WTC11 (cell line): ENCODE data around the gene NBAS. TPM values are rescaled to one million over a fixed set of nuclear protein-coding genes. Genes with fewer than 3 reads are reported as not detected.
A peak's percentile ranks its signal among the peaks of the same experiment; 100 is the strongest.

Experiments used
- ATAC-seq: fragments of 200-7000 bp; cut with Tn5 transposase; 2 replicates; pipeline ENCODE4 v1.10.0; 2021; ENCODE audit warnings: mild to moderate bottlenecking, moderate library complexity
- CTCF ChIA-PET: fragments of 300-600 bp; sonication (Branson Sonifier 250); formaldehyde crosslinking; loops from one replicate; lab custom pipeline; 2021; ENCODE audit warnings: antibody characterized with exemption; lab: Charles Lee
- POLR2A ChIA-PET: fragments of 350-600 bp; sonication (Branson Sonifier 250); formaldehyde crosslinking; loops from one replicate; lab custom pipeline; 2021; ENCODE audit warnings: antibody characterized with exemption; lab: Charles Lee
- DNase-seq: peaks from one replicate; pipeline ENCODE4 v3.0.0; 2021; ENCODE audit warnings: low spot score
- H3K27ac Mint-ChIP-seq: 2 replicates; pipeline ENCODE4 v1.8.0; 2021; ENCODE audit warnings: mixed read lengths
- H3K27me3 Mint-ChIP-seq: 2 replicates; pipeline ENCODE4 v1.8.0; 2021; ENCODE audit warnings: low read depth, mild to moderate bottlenecking, moderate library complexity, mixed read lengths
- H3K36me3 Mint-ChIP-seq: 2 replicates; pipeline ENCODE4 v1.8.0; 2021; ENCODE audit warnings: mixed read lengths
- H3K4me1 Mint-ChIP-seq: 2 replicates; pipeline ENCODE4 v1.8.0; 2022; ENCODE audit warnings: mixed read lengths
- H3K4me3 Mint-ChIP-seq: 2 replicates; pipeline ENCODE4 v1.8.0; 2021; ENCODE audit warnings: mild to moderate bottlenecking, moderate library complexity, mixed read lengths
- H3K9me3 Mint-ChIP-seq: 2 replicates; pipeline ENCODE4 v1.8.0; 2021; ENCODE audit warnings: mixed read lengths
- FOXJ3 ChIP-seq: sonication (generic); formaldehyde crosslinking; IDR thresholded peaks from 2 replicates; pipeline ENCODE4 v1.9.0; 2021; ENCODE audit warnings: missing genetic modification reagents, mild to moderate bottlenecking, borderline replicate concordance
- FOXK1 ChIP-seq: sonication (generic); formaldehyde crosslinking; IDR thresholded peaks from 2 replicates; pipeline ENCODE4 v1.8.0; 2022; ENCODE audit warnings: mild to moderate bottlenecking, moderate library complexity, missing genetic modification reagents
- GABPB1 ChIP-seq: sonication (generic); formaldehyde crosslinking; IDR thresholded peaks from 2 replicates; pipeline ENCODE4 v1.8.1; 2023; ENCODE audit warnings: mild to moderate bottlenecking, missing genetic modification reagents
- NFATC4 ChIP-seq: fragments of 250-450 bp; sonication (Bioruptor Pico); IDR thresholded peaks from 2 replicates; pipeline ENCODE4 v1.9.0; 2021; ENCODE audit warnings: mild to moderate bottlenecking
- NR1H2 ChIP-seq: sonication (generic); formaldehyde crosslinking; IDR thresholded peaks from 2 replicates; pipeline ENCODE4 v1.9.0; 2021; ENCODE audit warnings: mild to moderate bottlenecking, moderate library complexity, missing genetic modification reagents
- NR3C1 ChIP-seq: sonication (generic); formaldehyde crosslinking; conservative IDR thresholded peaks from 2 replicates; pipeline ENCODE4 v1.8.1; 2023; ENCODE audit warnings: low read depth, mild to moderate bottlenecking, missing genetic modification reagents
- PRRX2 ChIP-seq: fragments of 250-450 bp; sonication (Bioruptor Pico); IDR thresholded peaks from 2 replicates; pipeline ENCODE4 v1.8.0; 2021; ENCODE audit warnings: mild to moderate bottlenecking
- SOX15 ChIP-seq: fragments of 250-450 bp; sonication (Bioruptor Pico); IDR thresholded peaks from 2 replicates; pipeline ENCODE4 v1.9.0; 2021; ENCODE audit warnings: mild to moderate bottlenecking
- ZBTB21 ChIP-seq: sonication (generic); formaldehyde crosslinking; IDR thresholded peaks from 2 replicates; pipeline ENCODE4 v1.8.1; 2023; ENCODE audit warnings: mild to moderate bottlenecking, missing genetic modification reagents, borderline replicate concordance
- ZNF219 ChIP-seq: sonication (generic); formaldehyde crosslinking; IDR thresholded peaks from 2 replicates; pipeline ENCODE4 v1.8.0; 2023; ENCODE audit warnings: missing genetic modification reagents, mild to moderate bottlenecking, borderline replicate concordance
- ZNF317 ChIP-seq: sonication (generic); formaldehyde crosslinking; IDR thresholded peaks from 2 replicates; pipeline ENCODE4 v1.8.1; 2023; ENCODE audit warnings: low read depth, mild to moderate bottlenecking, moderate library complexity, missing genetic modification reagents, borderline replicate concordance
- total RNA-seq: library from RNA; stranded (reverse); gene quantifications from 3 replicates; pipeline ENCODE4 v1.2.3, GENCODE V29; 2021
- TF ChIP-seq, protein P1 (sequence below): sonication (generic); formaldehyde crosslinking; IDR thresholded peaks from 2 replicates; pipeline ENCODE4 v1.8.1; 2022; ENCODE audit warnings: missing genetic modification reagents, borderline replicate concordance
- TF ChIP-seq, protein P2 (sequence below): sonication (generic); formaldehyde crosslinking; IDR thresholded peaks from 2 replicates; pipeline ENCODE4 v1.8.1; 2022; ENCODE audit warnings: low read depth, mild to moderate bottlenecking, moderate library complexity, missing genetic modification reagents, borderline replicate concordance
- TF ChIP-seq, protein P3 (sequence below): sonication (generic); formaldehyde crosslinking; IDR thresholded peaks from 2 replicates; pipeline ENCODE4 v1.8.0; 2023; ENCODE audit warnings: missing genetic modification reagents, mild to moderate bottlenecking, borderline replicate concordance
- TF ChIP-seq, protein P4 (sequence below): sonication (generic); formaldehyde crosslinking; IDR thresholded peaks from 2 replicates; pipeline ENCODE4 v1.8.0; 2022; ENCODE audit warnings: mild to moderate bottlenecking, missing genetic modification reagents
- TF ChIP-seq, protein P5 (sequence below): sonication (generic); formaldehyde crosslinking; IDR thresholded peaks from 2 replicates; pipeline ENCODE4 v1.8.0; 2022; ENCODE audit warnings: mild to moderate bottlenecking, missing genetic modification reagents
- TF ChIP-seq, protein P6 (sequence below): fragments of 250-450 bp; sonication (Bioruptor Pico); conservative IDR thresholded peaks from 2 replicates; pipeline ENCODE4 v1.9.0; 2021; ENCODE audit warnings: mild to moderate bottlenecking
- TF ChIP-seq, protein P7 (sequence below): sonication (generic); formaldehyde crosslinking; IDR thresholded peaks from 2 replicates; pipeline ENCODE4 v1.8.1; 2023; ENCODE audit warnings: mild to moderate bottlenecking, missing genetic modification reagents

The NBAS gene
- total RNA-seq, 1 experiment from 2014 or later: 32.3 TPM

DNA sequence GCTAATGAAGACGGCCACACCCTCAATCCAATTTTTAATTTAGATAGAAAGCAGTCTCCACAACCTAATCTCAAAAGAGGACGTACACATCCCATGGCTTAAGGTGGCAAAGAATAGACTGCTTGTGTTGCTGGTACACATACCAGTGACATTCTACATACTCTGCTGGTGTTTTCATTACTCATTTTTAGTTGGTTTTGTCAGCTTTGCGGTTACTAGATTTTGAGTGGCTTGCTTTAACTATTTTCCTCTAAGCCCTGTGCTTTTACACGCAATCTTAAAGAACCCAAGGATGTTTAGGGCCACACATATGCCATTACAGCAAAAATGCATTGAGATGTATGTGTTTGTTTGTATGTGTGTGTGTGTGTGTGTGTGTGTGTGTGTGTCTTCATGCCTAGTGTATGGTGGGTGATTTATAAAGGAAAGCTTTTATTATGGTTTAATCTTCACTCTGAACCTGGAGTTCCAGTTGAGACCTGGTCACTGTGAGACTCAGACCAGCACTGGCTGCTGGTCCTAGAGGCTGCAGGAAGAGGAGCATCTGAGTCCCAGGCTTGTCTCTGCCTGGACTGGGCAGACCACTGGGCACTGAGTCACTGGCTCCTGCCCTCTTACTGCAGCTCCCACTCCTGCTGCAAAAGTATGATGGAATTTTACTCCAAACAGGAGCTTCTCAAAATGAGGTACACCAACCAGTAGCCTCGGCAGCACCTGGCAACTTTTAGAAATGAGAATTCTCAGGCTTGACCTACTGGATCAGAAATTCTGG lies 415.9 kb downstream of the NBAS start (continued):
- TF ChIP-seq NFATC4 (CRISPR knock-in tag) (no peak), ZNF219 (CRISPR knock-in tag) (no peak), PRRX2 (no peak), ZBTB21 (CRISPR knock-in tag) (no peak), FOXK1 (no peak)
- TF ChIP-seq, protein P1, sequence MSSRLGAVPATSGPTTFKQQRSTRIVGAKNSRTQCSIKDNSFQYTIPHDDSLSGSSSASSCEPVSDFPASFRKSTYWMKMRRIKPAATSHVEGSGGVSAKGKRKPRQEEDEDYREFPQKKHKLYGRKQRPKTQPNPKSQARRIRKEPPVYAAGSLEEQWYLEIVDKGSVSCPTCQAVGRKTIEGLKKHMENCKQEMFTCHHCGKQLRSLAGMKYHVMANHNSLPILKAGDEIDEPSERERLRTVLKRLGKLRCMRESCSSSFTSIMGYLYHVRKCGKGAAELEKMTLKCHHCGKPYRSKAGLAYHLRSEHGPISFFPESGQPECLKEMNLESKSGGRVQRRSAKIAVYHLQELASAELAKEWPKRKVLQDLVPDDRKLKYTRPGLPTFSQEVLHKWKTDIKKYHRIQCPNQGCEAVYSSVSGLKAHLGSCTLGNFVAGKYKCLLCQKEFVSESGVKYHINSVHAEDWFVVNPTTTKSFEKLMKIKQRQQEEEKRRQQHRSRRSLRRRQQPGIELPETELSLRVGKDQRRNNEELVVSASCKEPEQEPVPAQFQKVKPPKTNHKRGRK (CRISPR knock-in tag): no peak
- TF ChIP-seq, protein P2, sequence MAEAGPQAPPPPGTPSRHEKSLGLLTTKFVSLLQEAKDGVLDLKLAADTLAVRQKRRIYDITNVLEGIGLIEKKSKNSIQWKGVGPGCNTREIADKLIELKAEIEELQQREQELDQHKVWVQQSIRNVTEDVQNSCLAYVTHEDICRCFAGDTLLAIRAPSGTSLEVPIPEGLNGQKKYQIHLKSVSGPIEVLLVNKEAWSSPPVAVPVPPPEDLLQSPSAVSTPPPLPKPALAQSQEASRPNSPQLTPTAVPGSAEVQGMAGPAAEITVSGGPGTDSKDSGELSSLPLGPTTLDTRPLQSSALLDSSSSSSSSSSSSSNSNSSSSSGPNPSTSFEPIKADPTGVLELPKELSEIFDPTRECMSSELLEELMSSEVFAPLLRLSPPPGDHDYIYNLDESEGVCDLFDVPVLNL: no peak
- TF ChIP-seq, protein P3, sequence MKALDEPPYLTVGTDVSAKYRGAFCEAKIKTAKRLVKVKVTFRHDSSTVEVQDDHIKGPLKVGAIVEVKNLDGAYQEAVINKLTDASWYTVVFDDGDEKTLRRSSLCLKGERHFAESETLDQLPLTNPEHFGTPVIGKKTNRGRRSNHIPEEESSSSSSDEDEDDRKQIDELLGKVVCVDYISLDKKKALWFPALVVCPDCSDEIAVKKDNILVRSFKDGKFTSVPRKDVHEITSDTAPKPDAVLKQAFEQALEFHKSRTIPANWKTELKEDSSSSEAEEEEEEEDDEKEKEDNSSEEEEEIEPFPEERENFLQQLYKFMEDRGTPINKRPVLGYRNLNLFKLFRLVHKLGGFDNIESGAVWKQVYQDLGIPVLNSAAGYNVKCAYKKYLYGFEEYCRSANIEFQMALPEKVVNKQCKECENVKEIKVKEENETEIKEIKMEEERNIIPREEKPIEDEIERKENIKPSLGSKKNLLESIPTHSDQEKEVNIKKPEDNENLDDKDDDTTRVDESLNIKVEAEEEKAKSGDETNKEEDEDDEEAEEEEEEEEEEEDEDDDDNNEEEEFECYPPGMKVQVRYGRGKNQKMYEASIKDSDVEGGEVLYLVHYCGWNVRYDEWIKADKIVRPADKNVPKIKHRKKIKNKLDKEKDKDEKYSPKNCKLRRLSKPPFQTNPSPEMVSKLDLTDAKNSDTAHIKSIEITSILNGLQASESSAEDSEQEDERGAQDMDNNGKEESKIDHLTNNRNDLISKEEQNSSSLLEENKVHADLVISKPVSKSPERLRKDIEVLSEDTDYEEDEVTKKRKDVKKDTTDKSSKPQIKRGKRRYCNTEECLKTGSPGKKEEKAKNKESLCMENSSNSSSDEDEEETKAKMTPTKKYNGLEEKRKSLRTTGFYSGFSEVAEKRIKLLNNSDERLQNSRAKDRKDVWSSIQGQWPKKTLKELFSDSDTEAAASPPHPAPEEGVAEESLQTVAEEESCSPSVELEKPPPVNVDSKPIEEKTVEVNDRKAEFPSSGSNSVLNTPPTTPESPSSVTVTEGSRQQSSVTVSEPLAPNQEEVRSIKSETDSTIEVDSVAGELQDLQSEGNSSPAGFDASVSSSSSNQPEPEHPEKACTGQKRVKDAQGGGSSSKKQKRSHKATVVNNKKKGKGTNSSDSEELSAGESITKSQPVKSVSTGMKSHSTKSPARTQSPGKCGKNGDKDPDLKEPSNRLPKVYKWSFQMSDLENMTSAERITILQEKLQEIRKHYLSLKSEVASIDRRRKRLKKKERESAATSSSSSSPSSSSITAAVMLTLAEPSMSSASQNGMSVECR (CRISPR knock-in tag): no peak

DNA sequence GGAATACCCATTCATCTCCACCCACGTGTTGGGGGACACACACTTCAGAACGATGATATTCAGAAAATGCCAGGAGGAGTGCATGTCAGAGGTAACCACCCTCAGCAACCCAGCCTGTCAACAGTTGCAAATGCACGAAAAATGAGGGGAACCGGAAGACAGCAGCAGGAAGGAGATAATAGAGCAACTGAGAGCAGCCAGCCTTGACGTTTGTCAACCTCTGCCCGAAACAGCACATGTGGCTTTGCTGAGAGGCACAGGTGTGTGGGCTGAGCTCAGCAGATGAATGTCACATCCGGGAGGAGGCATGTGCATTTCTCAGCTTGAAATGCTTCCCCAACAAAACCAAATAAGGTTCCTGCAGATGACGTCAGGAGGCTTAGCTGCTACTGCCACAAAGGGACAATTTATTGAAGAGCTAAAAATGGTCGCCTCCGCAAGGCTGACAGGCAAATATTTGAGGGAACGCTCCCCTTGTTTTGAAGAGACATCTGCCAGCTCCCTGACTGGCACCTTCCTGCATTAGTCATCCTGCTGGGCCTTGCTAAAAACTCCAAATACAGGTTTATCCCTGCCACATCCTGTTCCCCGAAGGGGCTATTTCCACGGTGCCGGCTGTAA lies 419.0 kb downstream of the NBAS start:
- CTCF ChIA-PET: interaction anchor here (0.9 kb wide), 1 partner anchor 84 kb away, joined by 3 read pairs; no protein-coding TSS in a partner anchor
- ATAC-seq: peak; percentile 34; the same call in 1 of the 2 replicates
- POLR2A ChIA-PET: no interaction called here
- TF ChIP-seq ZNF317 (CRISPR knock-in tag): no peak
- TF ChIP-seq, protein P4, sequence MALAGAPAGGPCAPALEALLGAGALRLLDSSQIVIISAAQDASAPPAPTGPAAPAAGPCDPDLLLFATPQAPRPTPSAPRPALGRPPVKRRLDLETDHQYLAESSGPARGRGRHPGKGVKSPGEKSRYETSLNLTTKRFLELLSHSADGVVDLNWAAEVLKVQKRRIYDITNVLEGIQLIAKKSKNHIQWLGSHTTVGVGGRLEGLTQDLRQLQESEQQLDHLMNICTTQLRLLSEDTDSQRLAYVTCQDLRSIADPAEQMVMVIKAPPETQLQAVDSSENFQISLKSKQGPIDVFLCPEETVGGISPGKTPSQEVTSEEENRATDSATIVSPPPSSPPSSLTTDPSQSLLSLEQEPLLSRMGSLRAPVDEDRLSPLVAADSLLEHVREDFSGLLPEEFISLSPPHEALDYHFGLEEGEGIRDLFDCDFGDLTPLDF: no peak
- TF ChIP-seq, protein P5, sequence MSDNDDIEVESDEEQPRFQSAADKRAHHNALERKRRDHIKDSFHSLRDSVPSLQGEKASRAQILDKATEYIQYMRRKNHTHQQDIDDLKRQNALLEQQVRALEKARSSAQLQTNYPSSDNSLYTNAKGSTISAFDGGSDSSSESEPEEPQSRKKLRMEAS: 0 out of 2 replicates have a peak, but pooled peaks have one; percentile 23
- TF ChIP-seq SOX15 (CRISPR knock-in tag): no peak
- TF ChIP-seq, protein P6, sequence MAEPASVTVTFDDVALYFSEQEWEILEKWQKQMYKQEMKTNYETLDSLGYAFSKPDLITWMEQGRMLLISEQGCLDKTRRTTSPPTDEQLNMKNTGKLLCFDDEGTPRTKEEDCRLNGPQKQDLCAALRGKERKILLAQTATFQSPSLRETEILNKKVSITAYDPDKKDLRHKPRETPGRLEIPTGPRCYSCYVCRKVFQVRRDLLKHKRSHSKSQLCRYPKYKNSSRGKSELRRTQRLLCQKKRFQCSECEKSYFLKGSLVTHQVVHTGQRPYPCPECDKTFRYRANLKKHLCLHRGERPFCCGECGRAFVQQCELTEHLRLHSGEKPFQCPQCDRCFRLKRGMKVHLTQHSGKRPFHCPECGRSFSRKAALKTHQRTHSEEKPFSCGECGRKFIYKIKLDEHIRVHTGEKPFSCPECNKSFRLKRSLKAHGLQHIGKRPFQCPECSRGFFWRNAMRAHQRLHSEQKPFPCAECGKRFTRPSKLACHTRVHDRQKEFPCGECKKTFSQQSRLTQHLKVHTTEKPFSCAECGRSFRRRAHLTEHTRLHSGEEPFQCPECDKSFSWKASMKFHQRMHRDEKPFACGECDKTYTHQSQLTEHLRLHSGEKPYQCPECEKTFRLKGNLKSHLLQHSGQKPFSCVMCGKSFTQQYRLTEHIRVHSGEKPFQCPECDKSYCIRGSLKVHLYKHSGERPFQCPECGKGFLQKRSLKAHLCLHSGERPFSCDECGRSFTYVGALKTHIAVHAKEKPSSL: no peak
- no peak for TF ChIP-seq GABPB1 (CRISPR knock-in tag)
- no peak for TF ChIP-seq NR3C1
- TF ChIP-seq ZBTB21 (CRISPR knock-in tag): no peak
- TF ChIP-seq, protein P7, sequence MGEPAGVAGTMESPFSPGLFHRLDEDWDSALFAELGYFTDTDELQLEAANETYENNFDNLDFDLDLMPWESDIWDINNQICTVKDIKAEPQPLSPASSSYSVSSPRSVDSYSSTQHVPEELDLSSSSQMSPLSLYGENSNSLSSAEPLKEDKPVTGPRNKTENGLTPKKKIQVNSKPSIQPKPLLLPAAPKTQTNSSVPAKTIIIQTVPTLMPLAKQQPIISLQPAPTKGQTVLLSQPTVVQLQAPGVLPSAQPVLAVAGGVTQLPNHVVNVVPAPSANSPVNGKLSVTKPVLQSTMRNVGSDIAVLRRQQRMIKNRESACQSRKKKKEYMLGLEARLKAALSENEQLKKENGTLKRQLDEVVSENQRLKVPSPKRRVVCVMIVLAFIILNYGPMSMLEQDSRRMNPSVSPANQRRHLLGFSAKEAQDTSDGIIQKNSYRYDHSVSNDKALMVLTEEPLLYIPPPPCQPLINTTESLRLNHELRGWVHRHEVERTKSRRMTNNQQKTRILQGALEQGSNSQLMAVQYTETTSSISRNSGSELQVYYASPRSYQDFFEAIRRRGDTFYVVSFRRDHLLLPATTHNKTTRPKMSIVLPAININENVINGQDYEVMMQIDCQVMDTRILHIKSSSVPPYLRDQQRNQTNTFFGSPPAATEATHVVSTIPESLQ (CRISPR knock-in tag): no peak
- TF ChIP-seq NR1H2 (CRISPR knock-in tag): no peak
- TF ChIP-seq FOXJ3 (CRISPR knock-in tag): no peak

More for the DNA sequence above, 419.0 kb downstream of the NBAS start:
- H3K27me3 Mint-ChIP-seq: no peaks in the 10 kb centered on the region; the same call in 1 of the 2 replicates
- no peak for DNase-seq
- H3K9me3 Mint-ChIP-seq: peaks cover 3% of the 10 kb centered on the region; the same call in 1 of the 2 replicates
- peaks cover 25% of the 10 kb centered on the region for H3K4me1 Mint-ChIP-seq
- no peaks in the 10 kb centered on the region for H3K36me3 Mint-ChIP-seq
- no peak overlapping the region for H3K27ac Mint-ChIP-seq
- no peak overlapping the region for H3K4me3 Mint-ChIP-seq
